ENCODE measurements around the gene EHMT1. TPM values are rescaled to one million over a fixed set of nuclear protein-coding genes. Genes with fewer than 3 reads are reported as not detected.

The EHMT1 gene
- polyA plus RNA-seq, 1 of the 3 experiments (the other 2 are of a cell fraction), result 39.5 TPM

- no peak overlapping the region for H3K4me2 ChIP-seq
- peaks cover 0 to under 1% of the 10 kb centered on the region in 2 experiments for H3K36me3 ChIP-seq (replicated peaks in 1 of 2; ENCODE audit: control insufficient read depth in 1 of 2, insufficient read depth in 2 of 2, low read length in 1 of 2)
- TF ChIP-seq ZBTB33 (IDR thresholded peaks at IDR 0.05; ENCODE audit: borderline replicate concordance, low read depth) (no peak), RFX5 (IDR thresholded peaks at IDR 0.05; ENCODE audit: low read length) (no peak), PBX3 (IDR thresholded peaks at IDR 0.05) (no peak), GATA2 (CRISPR knock-in tag; IDR thresholded peaks at IDR 0.05) (no peak), TEAD4 (IDR thresholded peaks at IDR 0.05; ENCODE audit: borderline replicate concordance, insufficient read depth) (no peak), IRF3 (IDR thresholded peaks at IDR 0.05; ENCODE audit: low read depth, low read length) (no peak), EP300 (IDR thresholded peaks at IDR 0.05; ENCODE audit: borderline replicate concordance in 1 of 2, low read depth in 1 of 2, low read length in 1 of 2) (no peak), MXI1 (IDR thresholded peaks at IDR 0.05; ENCODE audit: low read depth, low read length) (no peak), TCF12 (IDR thresholded peaks at IDR 0.05) (no peak), NFIC (IDR thresholded peaks at IDR 0.05; ENCODE audit: borderline replicate concordance) (no peak), CHD2 (IDR thresholded peaks at IDR 0.05; ENCODE audit: low read length, partially characterized antibody) (no peak), EZH2phosphoT487 (IDR thresholded peaks at IDR 0.05; ENCODE audit: borderline replicate concordance, low read depth) (no peak), USF2 (IDR thresholded peaks at IDR 0.05; ENCODE audit: borderline replicate concordance, low read depth, low read length) (no peak)
- WGBS (ENCODE audit: low lambda C conversion rate), result 97% methylated on average over 5 of the region's 5 CpGs
- no peaks in the 10 kb centered on the region for H3K27me3 ChIP-seq (ENCODE audit: insufficient read depth)
- H3K4me3 ChIP-seq (ENCODE audit: low read depth in 2 of 2, low read length in 1 of 2), result no peak overlapping the region
- CTCF ChIA-PET, result interaction anchor here (1.3 to 1.9 kb wide), 3 partner anchors 10 to 57 kb away, joined by 3 to 7 read pairs (median 3); no protein-coding TSS in a partner anchor
- no peaks in the 10 kb centered on the region for H3F3A ChIP-seq (replicated peaks; ENCODE audit: insufficient read depth)
- H3K9ac ChIP-seq, result no peak overlapping the region
- peaks cover 100% of the 10 kb centered on the region for H3K79me2 ChIP-seq (ENCODE audit: insufficient read depth)
- no peak overlapping the region for H2AFZ ChIP-seq (ENCODE audit: low read depth)
- H3K27ac ChIP-seq (ENCODE audit: low read depth in 2 of 2, low read length in 1 of 2), result no peak overlapping the region
- peaks cover 5 to 10% of the 10 kb centered on the region in 2 experiments; a peak in 1 of 4 replicates for H3K4me1 ChIP-seq (ENCODE audit: control insufficient read depth in 1 of 2, insufficient read depth in 2 of 2, low read depth in 1 of 2, low read length in 1 of 2)
- no peaks in the 10 kb centered on the region for H3K9me2 ChIP-seq
- no peaks in the 10 kb centered on the region for H3K9me3 ChIP-seq
- H4K20me1 ChIP-seq (ENCODE audit: insufficient read depth), result peaks cover 91% of the 10 kb centered on the region
- POLR2A ChIA-PET, result no interaction called here
- DNase-seq, result no peak
Measured at GRCh38 chr9:137685035-137685740, 66.4 kb downstream of the EHMT1 start.
